Measurements from ENCODE around the gene MMP27.

- TF ChIP-seq CTCF (conservative IDR thresholded peaks at IDR 0.05 in 1 of 2, IDR thresholded peaks at IDR 0.05 in 1 of 2; ENCODE audit: extremely low read depth in 1 of 2, insufficient read depth in 1 of 2, low read depth in 1 of 2, low read length in 2 of 2): no peak
- no peak for TF ChIP-seq EZH2 (IDR thresholded peaks at IDR 0.05; ENCODE audit: borderline replicate concordance, low read length)
Observed at GRCh38 chr11:102708654-102709053, 3.1 kb upstream of the MMP27 start.
